Kidney (tissue), 14 donors: ENCODE measurements around the gene PRLR. TPM values are rescaled to one million over a fixed set of nuclear protein-coding genes. Genes with fewer than 3 reads are reported as not detected.

Experiments
- DNase-seq, 5 donors: peaks; one replicate each; pipeline ENCODE4 v3.0.0-alpha.2; 2013 to 2020
- FAIRE-seq: peaks from 2 replicates; lab custom pipeline; 2012; peaks lifted over from hg19 to GRCh38; lab: Jason Lieb, UNC
- H3K27ac ChIP-seq, 2 donors: one replicate each; pipeline ENCODE4 v1.7.0; 2013; ENCODE audit warnings: low read depth in 2 of 2, low read length in 2 of 2, inconsistent platforms in 1 of 2
- H3K27me3 ChIP-seq: one replicate; pipeline ENCODE4 v1.7.1; 2013; ENCODE audit warnings: low read length, inconsistent platforms; ENCODE audit not compliant: control insufficient read depth, insufficient read depth
- H3K36me3 ChIP-seq, 3 donors: one replicate each; pipeline versions ENCODE4 v1.7.0 to v1.7.1; 2013; ENCODE audit warnings: low read length in 3 of 3, control low read depth in 1 of 3, inconsistent platforms in 1 of 3; ENCODE audit not compliant: insufficient read depth in 3 of 3, control insufficient read depth in 2 of 3
- H3K4me1 ChIP-seq, 3 donors: one replicate each; pipeline versions ENCODE4 v1.7.0 to v1.7.1; 2013; ENCODE audit warnings: low read length in 3 of 3, inconsistent platforms in 1 of 3, low read depth in 1 of 3; ENCODE audit not compliant: control insufficient read depth in 2 of 3, insufficient read depth in 2 of 3
- H3K4me3 ChIP-seq, 3 donors: one replicate each; pipeline versions ENCODE4 v1.7.0 to v1.8.1; 2013; ENCODE audit warnings: low read length in 3 of 3, control low read depth in 1 of 3, inconsistent platforms in 1 of 3
- H3K9ac ChIP-seq, 3 donors: one replicate each; pipeline versions ENCODE4 v1.7.0 to v1.7.1; 2013; ENCODE audit warnings: low read length in 3 of 3, control low read depth in 1 of 3, inconsistent platforms in 1 of 3
- H3K9me3 ChIP-seq, 3 donors: one replicate each; pipeline versions ENCODE4 v1.7.0 to v1.7.1; 2013; ENCODE audit warnings: low read length in 3 of 3, control low read depth in 1 of 3, inconsistent platforms in 1 of 3; ENCODE audit not compliant: control insufficient read depth in 2 of 3, insufficient read depth in 1 of 3
- CTCF ChIP-seq: IDR thresholded peaks from 3 replicates; pipeline ENCODE4 v1.5.1; 2012; ENCODE audit warnings: mild to moderate bottlenecking, moderate library complexity, borderline replicate concordance; ENCODE audit not compliant: insufficient read depth; ENCODE audit errors: extremely low read depth
- intact Hi-C: fragments of 100-400 bp; cut with DNase I; formaldehyde crosslinking; loops from one replicate; pipeline ENCODE4 v1.11.1; 2022
- polyA plus RNA-seq: library from polyadenylated mRNA; stranded (reverse); fragments of 350-450 nt; fragmentation: Illumina TruSeq; extraction: RNeasy Lipid Tissue Mini Kit (QIAGEN cat#74804); gene quantifications from one replicate; pipeline ENCODE4 v1.2.3, GENCODE V29; 2014; ENCODE audit warnings: low read depth, low replicate concordance; ENCODE audit not compliant: insufficient read depth
- total RNA-seq: library from RNA; stranded (reverse); fragmentation: NEBNext Ultra II Directional; extraction: Animal tissue kit (Norgen Biotek cat#: 25700); gene quantifications from one replicate; pipeline ENCODE4 v1.2.1, GENCODE V29; 2021
- donor health status: control.
- donor health status: control.
- donor health status: control.
- donor health status: control.
- donor health status: control.
- donor health status: DM: yes; HTN: yes; CAD: no.
- donor health status: Normal renal cell carcinoma (clear cell type).

The PRLR gene
- total and polyA plus RNA-seq, 2 donors from 2014 or later: 6.3 to 9.3 TPM

DNA sequence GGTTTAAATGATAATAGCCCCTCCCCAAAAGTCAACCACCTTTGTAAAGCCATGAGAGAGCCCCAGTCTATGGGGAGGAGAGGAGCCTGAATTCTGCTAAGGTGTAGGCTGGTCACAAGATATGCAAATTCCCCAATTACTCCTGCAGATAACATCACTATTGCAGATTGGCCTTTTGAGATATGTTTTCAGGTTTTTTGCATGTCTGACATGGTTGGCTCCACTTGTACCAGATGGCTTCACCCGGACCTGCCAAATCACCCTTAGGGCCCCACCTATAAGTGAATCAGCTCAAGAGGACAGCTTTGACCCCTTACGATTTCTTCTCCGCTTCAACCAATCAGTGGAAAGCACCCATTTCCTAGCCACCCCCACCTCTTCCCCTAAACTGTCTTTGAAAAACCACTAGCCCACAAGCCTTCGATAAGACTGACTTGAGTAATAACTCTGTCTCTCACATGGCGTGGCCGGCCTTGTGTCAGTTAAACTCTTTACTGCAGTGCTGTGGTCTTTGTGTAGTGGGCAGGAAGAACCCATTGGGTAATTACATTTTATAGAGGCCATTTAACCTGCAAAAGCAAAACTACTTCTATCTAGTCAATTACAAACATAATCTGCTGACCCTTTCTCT is 69.7 kb downstream of the PRLR start:
- no peaks in the 10 kb centered on the region for H3K27me3 ChIP-seq
- peaks cover 0 to 9% (median 0%) of the 10 kb centered on the region in 3 donors for H3K4me1 ChIP-seq
- TF ChIP-seq CTCF: no peak
- no peaks in the 10 kb centered on the region for H3K9me3 ChIP-seq
- no peaks in the 10 kb centered on the region for H3K36me3 ChIP-seq
- H3K27ac ChIP-seq: no peak overlapping the region
- no peak for FAIRE-seq
- H3K4me3 ChIP-seq: no peak overlapping the region
- intact Hi-C loops: no loop called here
- DNase-seq: no peak
- no peak overlapping the region for H3K9ac ChIP-seq

GRCh38 chr5:35159370-35159742 is 70.9 kb downstream of the PRLR start:
- Histone ChIP-seq H3K4me3 (no peak overlapping the region), H3K9me3 (no peaks in the 10 kb centered on the region), H3K27ac (peak overlapping the region in 1 of 2 donors; percentile 48), H3K9ac (no peak overlapping the region), H3K27me3 (no peaks in the 10 kb centered on the region), H3K36me3 (no peaks in the 10 kb centered on the region), H3K4me1 (peaks cover 0 to 9% (median 0%) of the 10 kb centered on the region in 3 donors)
- DNase-seq: peak in 3 of 5 donors; percentile 20 to 61 (median 37)
- FAIRE-seq: no peak
- intact Hi-C loops: no loop called here
- no peak for TF ChIP-seq CTCF

DNA sequence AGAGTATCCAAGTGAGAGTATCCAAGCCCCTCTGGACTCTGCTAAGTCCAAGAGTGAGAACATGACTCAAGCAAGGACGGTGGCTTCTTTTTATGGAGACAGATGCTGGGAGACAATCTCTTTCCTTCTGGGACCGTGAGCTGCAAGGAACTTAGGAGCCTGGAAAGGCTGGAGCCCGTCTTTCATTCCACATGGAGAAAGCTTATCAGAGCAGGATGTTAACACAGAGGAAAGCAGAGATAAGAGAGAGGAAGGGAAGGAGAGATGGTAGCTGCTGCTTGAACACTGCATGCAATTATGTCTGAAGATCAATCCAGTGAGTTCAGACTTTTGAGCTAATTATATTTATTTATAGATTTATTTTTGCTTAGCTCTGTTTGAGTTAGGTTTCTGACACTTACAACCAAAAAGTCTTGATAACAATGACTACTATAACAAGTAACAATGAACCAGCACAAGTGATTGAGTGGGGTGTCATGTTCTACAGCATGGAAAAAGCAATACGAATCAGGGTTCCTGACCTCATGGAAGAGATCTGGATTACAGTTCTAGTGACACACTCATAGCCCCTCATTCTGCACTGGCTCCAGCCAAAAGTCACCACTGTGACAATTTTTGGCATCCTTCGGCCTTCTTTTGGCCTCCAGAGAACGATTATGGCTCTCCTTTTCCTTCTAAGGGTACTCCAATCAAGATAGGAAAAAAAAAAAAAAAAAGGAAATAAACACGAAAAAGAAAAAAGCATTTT is 71.5 kb downstream of the PRLR start:
- H3K9ac ChIP-seq: no peak overlapping the region
- no peaks in the 10 kb centered on the region for H3K36me3 ChIP-seq
- H3K27ac ChIP-seq: no peak overlapping the region
- H3K4me1 ChIP-seq: peaks cover 0 to 9% (median 0%) of the 10 kb centered on the region in 3 donors
- no peaks in the 10 kb centered on the region for H3K9me3 ChIP-seq
- intact Hi-C loops: no loop called here
- H3K4me3 ChIP-seq: no peak overlapping the region
- TF ChIP-seq CTCF: no peak
- DNase-seq (no peak), FAIRE-seq (no peak)
- H3K27me3 ChIP-seq: no peaks in the 10 kb centered on the region
